HG02571 (cell line): Measurements from ENCODE around the gene MAP3K4.

ENCODE experiments used
- ATAC-seq: cut with Tn5 transposase; IDR thresholded peaks from one replicate; pipeline ENCODE4 v1.9.1; 2021; ENCODE audit warnings: mild to moderate bottlenecking, moderate library complexity; ENCODE audit not compliant: unreplicated experiment

MAP3K4 gene

GRCh38 chr6:161163466-161164181, 172.1 kb downstream of the MAP3K4 start:
- ATAC-seq, result no peak

- ATAC-seq, result no peak
These were observed 172.6 kb downstream of the MAP3K4 start for GRCh38 chr6:161164182-161164625.

- ATAC-seq, result no peak
These were observed 174.6 kb downstream of the MAP3K4 start for GRCh38 chr6:161166176-161166575.

GRCh38 chr6:161166677-161167076, 175.1 kb downstream of the MAP3K4 start:
- ATAC-seq, result no peak
